IMR-90 (cell line): ENCODE results near the gene FOXN3. TPM values are rescaled to one million over a fixed set of nuclear protein-coding genes. Genes with fewer than 3 reads are reported as not detected.

Experiments
- ATAC-seq: fragments of 200-7000 bp; cut with Tn5 transposase; 2 replicates; pipeline ENCODE4 v1.9.1; 2020; ENCODE audit warnings: low read depth, mild to moderate bottlenecking, moderate library complexity
- BruUV-seq: library from RNA; stranded (reverse); fragments of 400-500 nt; replicated peaks from 2 replicates; lab custom pipeline; 2021; lab: Mats Ljungman, UMichigan
- CTCF ChIA-PET: fragments of 300-600 bp; formaldehyde crosslinking; extraction: SDS; loops from one replicate; lab custom pipeline; 2021; ENCODE audit warnings: antibody characterized with exemption; lab: Yijun Ruan, JAX
- POLR2A ChIA-PET: fragments of 300-600 bp; sonication (Branson Sonifier 250); formaldehyde crosslinking; loops from one replicate; lab custom pipeline; 2022; ENCODE audit warnings: antibody characterized with exemption; ENCODE audit not compliant: unreplicated experiment; lab: Charles Lee
- DNase-seq: peaks from one replicate; pipeline ENCODE4 v3.0.0; 2013
- H2AFZ ChIP-seq: replicated peaks from 2 replicates; pipeline ENCODE3; 2013; ENCODE audit warnings: low read length, mild to moderate bottlenecking; ENCODE audit not compliant: poor library complexity
- H2AK5ac ChIP-seq: 2 replicates; pipeline ENCODE4 v1.6.1; 2013; ENCODE audit warnings: low read depth, low read length, inconsistent platforms
- H2AK9ac ChIP-seq: replicated peaks from 2 replicates; pipeline ENCODE3; 2013; ENCODE audit warnings: mild to moderate bottlenecking, low read depth, low read length, moderate library complexity; ENCODE audit not compliant: poor library complexity
- H2BK120ac ChIP-seq: 2 replicates; pipeline ENCODE4 v1.6.1; 2013; ENCODE audit warnings: low read depth, low read length, inconsistent platforms
- H2BK15ac ChIP-seq: 3 replicates; pipeline ENCODE4 v1.6.1; 2013; ENCODE audit warnings: low read depth, low read length, inconsistent platforms
- H2BK20ac ChIP-seq: 2 replicates; pipeline ENCODE4 v1.6.1; 2013; ENCODE audit warnings: low read depth, mild to moderate bottlenecking, inconsistent platforms, low read length, moderate library complexity
- H2BK5ac ChIP-seq: 2 replicates; pipeline ENCODE4 v1.6.1; 2013; ENCODE audit warnings: mild to moderate bottlenecking, low read depth, low read length, inconsistent platforms; ENCODE audit not compliant: poor library complexity, severe bottlenecking
- H3K14ac ChIP-seq: replicated peaks from 2 replicates; pipeline ENCODE4 v1.6.1; 2013; ENCODE audit warnings: low read depth, low read length, inconsistent platforms
- H3K18ac ChIP-seq: 2 replicates; pipeline ENCODE4 v1.6.1; 2013; ENCODE audit warnings: low read depth, low read length, control low read depth
- H3K23ac ChIP-seq: 2 replicates; pipeline ENCODE4 v1.6.1; 2013; ENCODE audit warnings: low read depth, low read length, inconsistent platforms
- H3K27ac ChIP-seq: 2 replicates; pipeline ENCODE4 v1.5.1; 2013; ENCODE audit warnings: mild to moderate bottlenecking, control low read depth, low read length; ENCODE audit not compliant: insufficient read depth
- H3K27me3 ChIP-seq: 2 replicates; pipeline ENCODE4 v1.6.1; 2013; ENCODE audit warnings: low read length; ENCODE audit not compliant: control insufficient read depth, insufficient read depth
- H3K36me3 ChIP-seq: 2 replicates; pipeline ENCODE4 v1.6.1; 2013; ENCODE audit warnings: low read length, mixed read lengths; ENCODE audit not compliant: control insufficient read depth, insufficient read depth
- H3K4ac ChIP-seq: 2 replicates; pipeline ENCODE4 v1.6.1; 2013; ENCODE audit warnings: low read depth, low read length, inconsistent platforms
- H3K4me1 ChIP-seq: 2 replicates; pipeline ENCODE4 v1.6.1; 2013; ENCODE audit warnings: low read length, mixed read lengths; ENCODE audit not compliant: control insufficient read depth, insufficient read depth
- H3K4me2 ChIP-seq: 2 replicates; pipeline ENCODE4 v1.6.1; 2013; ENCODE audit warnings: low read depth, mild to moderate bottlenecking, control low read depth, low read length, moderate library complexity
- H3K4me3 ChIP-seq: 2 replicates; pipeline ENCODE4 v1.5.1; 2013; ENCODE audit warnings: low read depth, mild to moderate bottlenecking, control low read depth, low read length, moderate library complexity; ENCODE audit not compliant: insufficient read depth
- H3K56ac ChIP-seq: 2 replicates; pipeline ENCODE4 v1.6.1; 2013; ENCODE audit warnings: low read length, inconsistent platforms; ENCODE audit not compliant: insufficient read depth; ENCODE audit errors: extremely low read depth
- H3K79me1 ChIP-seq, 2 experiments: 2 replicates each; pipeline ENCODE4 v1.6.1; 2013; ENCODE audit warnings: low read length in 2 of 2, inconsistent platforms in 1 of 2, low read depth in 1 of 2
- H3K9ac ChIP-seq: 2 replicates; pipeline ENCODE4 v1.6.1; 2013; ENCODE audit warnings: low read depth, low read length, control low read depth
- H3K9me1 ChIP-seq: 2 replicates; pipeline ENCODE4 v1.6.1; 2013; ENCODE audit warnings: low read length, inconsistent platforms; ENCODE audit not compliant: insufficient read depth
- H3K9me3 ChIP-seq: 2 replicates; pipeline ENCODE4 v1.6.1; 2013; ENCODE audit warnings: low read length; ENCODE audit not compliant: control insufficient read depth, insufficient read depth
- H4K20me1 ChIP-seq: 2 replicates; pipeline ENCODE4 v1.6.1; 2013; ENCODE audit warnings: low read length, inconsistent platforms; ENCODE audit not compliant: insufficient read depth
- H4K5ac ChIP-seq: 2 replicates; pipeline ENCODE4 v1.6.1; 2013; ENCODE audit warnings: mild to moderate bottlenecking, low read depth, low read length, control low read depth
- H4K8ac ChIP-seq, 2 experiments: 2 replicates each; pipeline ENCODE4 v1.6.1; 2013; ENCODE audit warnings: low read depth in 2 of 2, low read length in 2 of 2, control low read depth in 1 of 2, inconsistent platforms in 1 of 2
- H4K91ac ChIP-seq: 2 replicates; pipeline ENCODE4 v1.6.1; 2013; ENCODE audit warnings: low read depth, low read length, inconsistent platforms; ENCODE audit not compliant: insufficient read depth
- BHLHE40 ChIP-seq: fragments of 150-350 bp; IDR thresholded peaks from 2 replicates; pipeline ENCODE4 v1.6.1; 2016; ENCODE audit warnings: mild to moderate bottlenecking, low read depth, low read length
- CEBPB ChIP-seq: IDR thresholded peaks from 2 replicates; pipeline ENCODE4 v1.6.1; 2012; ENCODE audit warnings: low read depth, low read length, improper control_type of control experiment
- CHD1 ChIP-seq: IDR thresholded peaks from 2 replicates; pipeline ENCODE4 v1.6.1; 2012; ENCODE audit warnings: low read depth, low read length, improper control_type of control experiment
- ELK1 ChIP-seq: fragments of 150-350 bp; IDR thresholded peaks from 2 replicates; pipeline ENCODE4 v1.6.1; 2016; ENCODE audit warnings: low read depth, mild to moderate bottlenecking, low read length, moderate library complexity, borderline replicate concordance
- FOS ChIP-seq: fragments of 150-350 bp; IDR thresholded peaks from 2 replicates; pipeline ENCODE4 v1.6.1; 2016; ENCODE audit warnings: low read depth, low read length
- MAFK ChIP-seq: IDR thresholded peaks from 2 replicates; pipeline ENCODE4 v1.6.1; 2012; ENCODE audit warnings: low read depth, low read length, improper control_type of control experiment
- MAZ ChIP-seq: IDR thresholded peaks from 2 replicates; pipeline ENCODE4 v1.6.1; 2012; ENCODE audit warnings: low read depth, mild to moderate bottlenecking, low read length, improper control_type of control experiment, moderate library complexity, borderline replicate concordance
- MXI1 ChIP-seq: IDR thresholded peaks from 2 replicates; pipeline ENCODE4 v1.6.1; 2012; ENCODE audit warnings: low read depth, mild to moderate bottlenecking, low read length, moderate library complexity, borderline replicate concordance
- NFE2L2 ChIP-seq: fragments of 150-350 bp; IDR thresholded peaks from 2 replicates; pipeline ENCODE4 v1.6.1; 2016; ENCODE audit warnings: low read depth, mild to moderate bottlenecking, low read length
- POLR2A ChIP-seq: IDR thresholded peaks from 2 replicates; pipeline ENCODE4 v1.6.1; 2012; ENCODE audit warnings: mild to moderate bottlenecking, low read depth, low read length
- RAD21 ChIP-seq: IDR thresholded peaks from 2 replicates; pipeline ENCODE4 v1.6.1; 2012; ENCODE audit warnings: low read length, improper control_type of control experiment
- RCOR1 ChIP-seq: IDR thresholded peaks from 2 replicates; pipeline ENCODE4 v1.6.1; 2012; ENCODE audit warnings: mild to moderate bottlenecking, low read length, improper control_type of control experiment; ENCODE audit not compliant: insufficient replicate concordance
- RFX5 ChIP-seq: IDR thresholded peaks from 2 replicates; pipeline ENCODE4 v1.8.0; 2012; ENCODE audit warnings: low read depth, mild to moderate bottlenecking, low read length, moderate library complexity
- SMC3 ChIP-seq: fragments of 150-350 bp; IDR thresholded peaks from 2 replicates; pipeline ENCODE4 v1.6.1; 2016; ENCODE audit warnings: low read depth, mild to moderate bottlenecking, antibody characterized with exemption, low read length, moderate library complexity
- WGBS, 2 experiments: methylation state at CpG; one replicate each; pipeline versions ENCODE4 v1.1.5 to v1.1.7; 2013; ENCODE audit warnings: missing lambda C conversion rate in 2 of 2; ENCODE audit not compliant: insufficient read length in 1 of 2; ENCODE audit errors: extremely low coverage in 2 of 2; 5-methylcytosine and 5-hydroxymethylcytosine counted together
- dilution Hi-C: fragments of 300-500 bp; cut with HindIII; formaldehyde crosslinking; loops from one replicate; pipeline ENCODE4 v1.14.3; 2018; ENCODE audit warnings: low sequenced_read_pairs; ENCODE audit not compliant: unreplicated experiment
- in situ Hi-C: fragments of 300-500 bp; cut with MboI; formaldehyde crosslinking; loops from 3 replicates; pipeline ENCODE4 v1.14.3; 2019; ENCODE audit warnings: low sequenced_read_pairs, inconsistent platforms, mixed read lengths
- intact Hi-C: fragments of 100-400 bp; cut with micrococcal nuclease; formaldehyde crosslinking; loops from 2 replicates; pipeline ENCODE4 v1.10.0; 2022
- polyA plus RNA-seq, 3 experiments: library from polyadenylated mRNA; depleted of rRNA; stranded (reverse); fragments of >200 nt; gene quantifications; 2 replicates each; pipeline ENCODE4 v1.2.3, GENCODE V29; 2012; ENCODE audit warnings: low replicate concordance in 1 of 3
- total RNA-seq: library from RNA; depleted of rRNA; stranded (reverse); fragments of >200 nt; gene quantifications from 2 replicates; pipeline ENCODE4 v1.2.3, GENCODE V29; 2012
- TF ChIP-seq, protein P1 (sequence below): fragments of 150-350 bp; IDR thresholded peaks from 2 replicates; pipeline ENCODE4 v1.6.1; 2017; ENCODE audit warnings: mild to moderate bottlenecking, antibody characterized with exemption, low read length, low read depth
- TF ChIP-seq, protein P2 (sequence below): conservative IDR thresholded peaks from 2 replicates; pipeline ENCODE4 v1.5.1; 2012; ENCODE audit warnings: mild to moderate bottlenecking, low read depth, low read length, improper control_type of control experiment

FOXN3 gene
- total and polyA plus RNA-seq, 2 of the 4 experiments (the other 2 are of a cell fraction), result 22.6 to 33.7 TPM

- H3K14ac ChIP-seq, result no peak overlapping the region
- H4K5ac ChIP-seq, result no peak overlapping the region
- peaks cover 6% of the 10 kb centered on the region for H3K9me3 ChIP-seq
- H3K9ac ChIP-seq, result no peak overlapping the region
- ATAC-seq (no peak), DNase-seq (no peak)
- H3K79me1 ChIP-seq, result peaks cover 55 to 78% of the 10 kb centered on the region in 2 experiments
- no peaks in the 10 kb centered on the region; the same call in 1 of the 2 replicates for H3K9me1 ChIP-seq
- dilution Hi-C loops, result no loop called here
- no peak overlapping the region for H2BK20ac ChIP-seq
- no TSS peak for BruUV-seq
- no peak overlapping the region for H2BK15ac ChIP-seq
- intact Hi-C loops, result loop anchor here (10.0 kb wide), 1 partner anchor 194 kb away; no protein-coding TSS in a partner anchor
- H2AK5ac ChIP-seq, result no peak overlapping the region
- H3K56ac ChIP-seq, result no peak overlapping the region
- no peak overlapping the region for H3K23ac ChIP-seq
- peaks cover 34% of the 10 kb centered on the region for H4K20me1 ChIP-seq
- H3K36me3 ChIP-seq, result peaks cover 7% of the 10 kb centered on the region
- no peak overlapping the region for H3K4ac ChIP-seq
- no peak overlapping the region for H2AK9ac ChIP-seq
- peaks cover 3% of the 10 kb centered on the region; the same call in 1 of the 2 replicates for H3K4me1 ChIP-seq
- H4K91ac ChIP-seq, result no peak overlapping the region
- H2AFZ ChIP-seq, result no peak overlapping the region
- H3K27me3 ChIP-seq, result no peaks in the 10 kb centered on the region
- ChIA-PET CTCF (interaction anchor here (0.5 kb wide), 1 partner anchor 23 kb away, joined by 3 read pairs; no protein-coding TSS in a partner anchor), POLR2A (no interaction called here)
- no peak overlapping the region for H2BK5ac ChIP-seq
- TF ChIP-seq MAFK, result no peak
- TF ChIP-seq, protein P1, sequence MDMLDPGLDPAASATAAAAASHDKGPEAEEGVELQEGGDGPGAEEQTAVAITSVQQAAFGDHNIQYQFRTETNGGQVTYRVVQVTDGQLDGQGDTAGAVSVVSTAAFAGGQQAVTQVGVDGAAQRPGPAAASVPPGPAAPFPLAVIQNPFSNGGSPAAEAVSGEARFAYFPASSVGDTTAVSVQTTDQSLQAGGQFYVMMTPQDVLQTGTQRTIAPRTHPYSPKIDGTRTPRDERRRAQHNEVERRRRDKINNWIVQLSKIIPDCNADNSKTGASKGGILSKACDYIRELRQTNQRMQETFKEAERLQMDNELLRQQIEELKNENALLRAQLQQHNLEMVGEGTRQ, result no peak
- no peak for TF ChIP-seq CEBPB
- TF ChIP-seq RFX5, result no peak
- no peak for TF ChIP-seq SMC3
- TF ChIP-seq MAZ, result no peak
- no peak for TF ChIP-seq BHLHE40
- no peak for TF ChIP-seq RCOR1
- TF ChIP-seq, protein P2, sequence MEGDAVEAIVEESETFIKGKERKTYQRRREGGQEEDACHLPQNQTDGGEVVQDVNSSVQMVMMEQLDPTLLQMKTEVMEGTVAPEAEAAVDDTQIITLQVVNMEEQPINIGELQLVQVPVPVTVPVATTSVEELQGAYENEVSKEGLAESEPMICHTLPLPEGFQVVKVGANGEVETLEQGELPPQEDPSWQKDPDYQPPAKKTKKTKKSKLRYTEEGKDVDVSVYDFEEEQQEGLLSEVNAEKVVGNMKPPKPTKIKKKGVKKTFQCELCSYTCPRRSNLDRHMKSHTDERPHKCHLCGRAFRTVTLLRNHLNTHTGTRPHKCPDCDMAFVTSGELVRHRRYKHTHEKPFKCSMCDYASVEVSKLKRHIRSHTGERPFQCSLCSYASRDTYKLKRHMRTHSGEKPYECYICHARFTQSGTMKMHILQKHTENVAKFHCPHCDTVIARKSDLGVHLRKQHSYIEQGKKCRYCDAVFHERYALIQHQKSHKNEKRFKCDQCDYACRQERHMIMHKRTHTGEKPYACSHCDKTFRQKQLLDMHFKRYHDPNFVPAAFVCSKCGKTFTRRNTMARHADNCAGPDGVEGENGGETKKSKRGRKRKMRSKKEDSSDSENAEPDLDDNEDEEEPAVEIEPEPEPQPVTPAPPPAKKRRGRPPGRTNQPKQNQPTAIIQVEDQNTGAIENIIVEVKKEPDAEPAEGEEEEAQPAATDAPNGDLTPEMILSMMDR, result no peak
- TF ChIP-seq FOS, result no peak
- no peak for TF ChIP-seq NFE2L2
- no peak for TF ChIP-seq RAD21
- TF ChIP-seq MXI1, result no peak
- TF ChIP-seq CHD1, result no peak
- no peak for TF ChIP-seq POLR2A
- TF ChIP-seq ELK1, result no peak
- H3K4me2 ChIP-seq, result no peak overlapping the region
- no CpG with 5 or more reads among the region's 6 CpGs for WGBS, 2 experiments
- no peak overlapping the region for H2BK120ac ChIP-seq
- no peak overlapping the region for H4K8ac ChIP-seq
- in situ Hi-C loops, result no loop called here
- H3K18ac ChIP-seq, result no peak overlapping the region
- no peak overlapping the region for H3K27ac ChIP-seq
- H3K4me3 ChIP-seq, result no peak overlapping the region
Measured at GRCh38 chr14:89239023-89239422, 178.0 kb downstream of the FOXN3 start.
